D341Med (cell line): ENCODE results near the gene RNF114.
A peak's percentile ranks its signal among the peaks of the same experiment; 100 is the strongest.
"Not testable (repeated sequence)": the region's sequence is repeated elsewhere in the genome, so short reads cannot be mapped to it uniquely, and the experiment has no call there.

Source experiments
- DNase-seq: peaks from one replicate; pipeline ENCODE4 v3.0.0; 2012; ENCODE audit warnings: low spot score

The RNF114 gene

DNA sequence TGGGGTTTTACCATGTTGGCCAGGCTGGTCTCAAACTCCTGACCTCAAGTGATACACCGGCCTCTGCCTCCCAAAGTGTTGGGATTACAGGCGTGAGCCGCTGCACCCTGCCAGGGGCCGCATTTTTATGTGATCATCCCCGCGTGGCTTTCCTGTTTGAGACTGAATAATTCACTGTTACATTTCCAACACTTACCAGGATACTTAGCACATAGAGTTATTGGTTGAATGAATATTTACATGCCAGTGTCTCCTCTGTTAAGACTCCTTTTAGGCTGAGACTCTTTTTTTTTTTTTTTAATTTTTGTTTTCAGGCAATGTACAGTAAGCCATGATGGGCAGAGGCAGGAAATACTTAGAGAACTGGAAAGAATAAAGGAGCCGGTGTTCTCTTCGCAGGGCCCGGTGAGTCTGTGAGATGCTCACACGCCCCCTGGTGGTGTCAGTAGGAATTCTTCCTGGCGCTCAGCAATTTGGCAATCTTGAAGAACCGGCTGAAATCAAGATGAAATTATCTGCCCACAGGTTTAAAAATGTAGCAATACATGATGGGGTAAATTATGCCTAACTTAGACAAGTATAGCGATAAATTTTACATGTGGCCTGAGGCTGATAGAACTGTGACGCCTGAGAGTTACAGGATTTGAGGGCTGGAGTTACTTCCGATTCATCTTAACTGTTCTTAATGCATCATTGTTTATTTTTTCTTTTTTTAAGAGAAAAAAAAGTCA lies 7.6 kb upstream of the RNF114 start:
- DNase-seq, result peak; percentile 82

DNA sequence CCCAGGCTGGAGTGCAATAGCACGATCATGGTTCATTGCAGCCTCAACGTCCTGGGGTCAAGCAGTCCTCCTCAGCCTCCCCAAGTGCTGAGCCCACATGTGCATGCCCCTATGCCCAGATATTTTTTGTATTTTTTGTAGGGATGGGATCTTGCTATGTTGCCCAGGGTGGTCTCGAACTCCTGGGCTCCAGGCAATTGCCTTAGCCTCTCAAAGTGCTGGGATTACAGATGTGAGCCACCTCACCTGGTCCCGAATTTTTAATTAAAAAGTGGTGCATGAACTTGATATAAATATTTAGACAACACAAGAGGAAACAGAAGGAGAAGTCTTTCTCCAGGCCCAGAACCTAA lies 7.1 kb upstream of the RNF114 start:
- DNase-seq, result no peak

DNA sequence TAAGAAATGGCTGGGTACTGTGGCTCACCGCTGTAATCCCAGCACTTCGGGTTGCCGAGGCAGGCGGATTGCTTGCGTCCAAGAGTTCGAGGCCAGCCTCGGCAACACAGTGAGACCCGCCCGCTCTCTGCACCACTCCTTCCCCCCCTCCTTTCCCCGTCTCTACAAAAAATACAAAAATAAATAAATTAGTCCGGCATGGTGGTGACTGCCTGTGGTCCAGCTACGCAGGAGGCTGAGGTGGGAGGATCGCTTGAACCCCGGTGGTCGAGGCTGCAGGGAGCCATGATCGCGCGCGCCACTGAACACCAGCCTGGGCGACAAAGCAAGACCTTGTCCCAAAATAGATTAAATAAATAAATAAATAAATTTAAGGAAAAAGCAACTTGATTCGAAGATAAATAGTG lies 448 bp upstream of the RNF114 start:
- DNase-seq, result no peak

DNA sequence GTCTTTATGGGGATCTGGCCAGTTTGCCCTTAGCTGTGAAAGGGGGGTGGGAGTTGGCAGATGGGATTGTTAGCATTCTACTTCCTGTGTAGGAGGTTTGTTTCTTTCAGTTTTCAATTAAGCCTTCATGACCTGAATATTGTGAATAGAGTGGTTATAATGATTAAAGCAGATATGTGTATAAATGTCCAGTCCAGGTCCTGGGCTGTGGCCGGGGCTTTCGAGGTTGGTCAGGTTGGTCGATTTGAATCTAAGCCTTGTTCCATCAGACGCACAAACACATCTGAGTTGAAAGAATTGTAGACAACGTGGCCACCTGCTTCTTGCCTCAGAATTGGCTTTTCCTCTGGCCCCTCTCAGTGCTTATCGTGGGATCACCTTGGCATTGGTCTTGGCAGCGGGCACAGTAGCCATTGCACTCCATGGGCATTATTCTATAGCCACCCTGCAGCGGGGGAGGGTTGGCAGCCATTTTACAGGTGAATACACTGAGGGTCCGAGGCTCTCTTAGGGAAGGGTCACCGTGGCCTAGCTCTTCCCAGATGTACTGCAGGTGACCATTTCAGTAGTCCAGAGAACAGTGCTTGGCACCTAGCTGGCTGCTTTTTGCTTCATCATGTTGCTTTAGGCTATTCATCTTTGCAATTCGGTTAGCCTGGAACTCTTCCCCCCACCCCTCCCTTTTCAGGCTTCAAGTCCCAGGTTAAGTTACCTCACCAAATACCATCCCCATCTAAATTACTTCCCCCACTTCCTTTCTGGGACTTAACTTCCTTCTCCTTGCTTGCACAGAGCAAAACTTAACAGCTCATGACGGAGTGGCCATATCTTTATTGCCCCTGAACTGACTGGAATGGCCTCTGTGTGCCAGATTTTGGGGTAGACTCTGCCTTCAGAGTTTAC lies 1.1 kb downstream of the RNF114 start:
- DNase-seq, result no peak

DNA sequence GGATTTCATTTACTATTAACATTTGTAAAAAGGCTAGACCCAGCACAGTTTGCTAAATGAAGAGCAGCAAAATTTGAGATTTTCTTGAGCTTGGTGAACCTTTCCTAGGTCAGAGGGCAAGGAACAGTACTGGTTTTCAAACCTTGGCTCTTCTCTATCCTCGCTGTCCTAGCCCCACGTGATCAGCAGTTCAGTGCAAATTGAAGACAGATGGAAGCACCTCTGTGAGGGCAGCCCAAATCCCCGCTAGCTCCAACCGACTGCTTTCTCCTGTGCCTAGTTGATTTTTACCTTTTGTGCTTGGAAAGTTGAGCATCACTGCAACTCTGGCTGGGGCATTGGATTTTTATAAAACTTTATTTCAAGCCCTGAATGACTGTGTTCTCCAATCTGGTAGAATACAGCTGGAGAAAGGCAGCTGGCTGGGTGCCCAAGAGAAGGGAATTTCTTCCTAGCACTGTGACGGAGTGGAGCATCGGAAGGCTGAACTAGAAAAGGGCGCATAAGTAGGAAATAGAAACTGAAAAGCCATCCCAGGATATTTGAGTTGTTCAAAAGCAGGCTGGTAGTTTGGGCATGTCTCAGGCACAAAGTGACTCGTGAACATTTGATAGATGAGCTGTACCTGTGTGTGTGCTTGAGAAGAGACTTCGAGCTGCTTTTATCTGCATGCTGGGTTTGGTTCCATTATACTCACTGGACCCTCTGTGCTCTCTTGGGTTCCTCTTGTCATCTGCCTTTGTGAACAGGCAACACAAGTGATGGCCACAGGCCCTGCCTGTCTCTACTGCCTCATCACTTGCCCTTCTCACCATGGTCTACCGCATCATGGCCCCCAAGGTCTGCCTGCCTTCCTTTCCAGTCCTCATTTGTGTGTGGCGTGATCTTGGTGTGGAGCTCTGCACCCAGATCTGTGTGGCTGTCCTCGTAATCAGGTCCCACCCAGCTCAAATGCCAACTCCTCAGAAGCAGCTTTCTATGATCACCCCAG lies 2.3 kb downstream of the RNF114 start:
- peak; percentile 61 for DNase-seq

DNA sequence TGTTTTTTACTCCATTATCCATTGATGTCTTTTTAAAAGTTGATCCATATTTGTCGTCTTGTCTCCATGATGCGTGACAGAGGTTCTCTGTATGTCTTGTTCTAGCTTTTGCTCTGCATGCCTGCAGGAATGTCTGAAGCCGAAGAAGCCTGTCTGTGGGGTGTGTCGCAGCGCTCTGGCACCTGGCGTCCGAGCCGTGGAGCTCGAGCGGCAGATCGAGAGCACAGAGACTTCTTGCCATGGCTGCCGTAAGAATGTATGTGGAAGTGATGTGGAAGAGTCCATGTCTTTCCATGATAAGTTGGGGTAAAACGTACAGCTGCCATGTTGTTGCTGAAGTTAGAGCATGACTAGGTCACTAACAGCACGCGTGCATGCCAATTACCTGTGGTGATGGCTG lies 5.3 kb downstream of the RNF114 start:
- no peak for DNase-seq

DNA sequence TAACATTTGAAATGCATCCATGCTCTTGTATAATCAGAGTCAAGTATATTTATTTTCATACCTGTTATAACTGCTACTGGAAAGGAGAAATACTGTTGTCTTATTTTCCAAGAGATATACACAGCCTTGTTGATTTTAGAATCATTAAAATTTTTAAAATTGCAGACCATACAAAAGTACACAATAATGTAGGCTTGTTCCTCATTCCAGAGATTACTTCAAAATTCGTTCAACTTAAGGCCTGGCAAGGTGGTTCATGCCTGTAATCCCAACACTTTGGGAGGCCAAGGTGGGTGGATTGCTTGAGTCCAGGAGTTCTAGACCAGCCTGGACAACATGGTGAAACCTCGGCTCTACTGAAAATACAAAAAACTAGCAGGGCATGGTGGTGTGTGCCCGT lies 6.1 kb downstream of the RNF114 start:
- no peak for DNase-seq

DNA sequence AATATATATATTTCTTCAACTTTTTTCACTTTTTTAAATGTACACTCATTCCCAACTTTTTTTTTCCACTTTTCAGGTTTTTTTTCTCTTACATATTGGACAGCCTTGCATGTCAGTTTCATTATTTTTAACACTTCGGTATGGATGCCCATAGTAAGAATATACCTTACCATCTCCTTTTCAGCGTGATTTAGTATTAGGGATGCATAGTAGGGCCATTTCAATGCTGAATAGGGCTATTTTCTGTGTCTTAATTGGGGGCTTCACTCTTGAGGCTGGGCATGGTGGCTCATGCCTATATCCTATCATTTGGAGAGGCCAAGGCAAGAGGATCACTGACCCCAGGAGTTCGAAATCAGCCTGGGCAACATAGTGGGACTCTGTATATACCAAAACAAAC lies 6.7 kb downstream of the RNF114 start:
- DNase-seq, result no peak

DNA sequence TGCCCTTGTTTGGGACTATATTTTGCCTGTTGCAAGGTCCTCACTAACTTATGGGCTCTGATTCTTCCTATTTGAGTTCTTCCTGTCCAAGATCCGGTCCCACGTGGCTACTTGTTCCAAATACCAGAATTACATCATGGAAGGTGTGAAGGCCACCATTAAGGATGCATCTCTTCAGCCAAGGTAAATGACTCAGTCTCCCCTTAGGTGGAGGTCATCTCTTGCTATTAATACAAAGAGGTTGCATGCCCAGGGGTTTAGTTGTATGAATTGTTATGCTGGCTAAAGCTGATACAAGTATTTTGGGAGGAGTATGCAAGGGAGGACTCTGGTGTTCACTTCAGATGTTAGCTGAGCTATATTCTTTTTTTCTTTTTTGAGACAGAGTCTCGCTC lies 9.1 kb downstream of the RNF114 start:
- DNase-seq, result no peak

DNA sequence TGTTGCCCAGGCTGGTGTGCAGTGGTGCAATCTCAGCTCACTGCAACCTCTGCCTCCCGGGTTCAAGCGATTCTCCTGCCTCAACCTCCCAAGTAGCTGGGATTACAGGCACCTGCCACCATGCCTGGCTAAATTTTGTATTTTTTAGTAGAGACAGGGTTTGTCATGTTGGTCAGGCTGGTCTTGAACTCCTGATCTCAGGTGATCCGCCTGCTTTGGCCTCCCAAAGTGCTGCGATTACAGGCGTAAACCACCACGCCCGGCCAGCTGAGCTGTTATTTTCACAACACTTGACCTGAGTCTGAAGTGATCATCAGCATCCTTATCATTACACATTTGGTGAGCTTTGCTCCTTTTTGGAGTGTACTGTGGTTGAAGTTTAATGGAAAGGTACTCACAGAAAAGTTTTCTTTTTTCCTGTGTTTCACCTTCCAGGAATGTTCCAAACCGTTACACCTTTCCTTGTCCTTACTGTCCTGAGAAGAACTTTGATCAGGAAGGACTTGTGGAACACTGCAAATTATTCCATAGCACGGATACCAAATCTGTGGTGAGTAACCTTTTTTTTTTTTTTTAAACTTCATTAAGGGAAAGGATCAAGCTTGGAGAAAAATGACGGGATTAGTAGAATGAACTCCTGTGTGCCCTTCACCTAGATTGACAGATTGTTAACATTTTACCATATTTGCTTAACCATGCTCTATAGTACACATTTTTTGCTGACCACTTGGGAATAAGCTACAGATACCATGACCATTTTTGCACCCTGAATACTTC lies 9.7 kb downstream of the RNF114 start:
- DNase-seq, result no peak

DNA sequence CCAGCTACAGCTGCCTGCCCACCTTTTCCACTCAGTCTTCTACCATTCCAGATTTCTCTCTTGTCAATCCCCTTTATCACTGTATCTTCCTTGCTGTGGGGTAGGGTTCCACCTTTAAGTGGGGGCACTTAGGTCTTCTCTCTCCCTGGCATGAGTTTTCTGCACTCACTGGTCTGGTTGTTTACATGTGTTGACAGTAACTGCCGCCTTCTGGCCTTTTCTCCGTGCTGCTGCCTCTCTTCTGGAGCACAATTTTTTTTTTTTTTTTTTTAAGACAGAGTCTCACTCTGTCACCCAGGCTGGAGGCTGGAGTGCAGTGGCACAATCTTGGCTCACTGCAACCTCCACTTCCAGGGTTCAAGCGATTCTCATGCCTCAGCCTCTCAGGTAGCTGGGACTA lies 12.0 kb downstream of the RNF114 start:
- no peak for DNase-seq

DNA sequence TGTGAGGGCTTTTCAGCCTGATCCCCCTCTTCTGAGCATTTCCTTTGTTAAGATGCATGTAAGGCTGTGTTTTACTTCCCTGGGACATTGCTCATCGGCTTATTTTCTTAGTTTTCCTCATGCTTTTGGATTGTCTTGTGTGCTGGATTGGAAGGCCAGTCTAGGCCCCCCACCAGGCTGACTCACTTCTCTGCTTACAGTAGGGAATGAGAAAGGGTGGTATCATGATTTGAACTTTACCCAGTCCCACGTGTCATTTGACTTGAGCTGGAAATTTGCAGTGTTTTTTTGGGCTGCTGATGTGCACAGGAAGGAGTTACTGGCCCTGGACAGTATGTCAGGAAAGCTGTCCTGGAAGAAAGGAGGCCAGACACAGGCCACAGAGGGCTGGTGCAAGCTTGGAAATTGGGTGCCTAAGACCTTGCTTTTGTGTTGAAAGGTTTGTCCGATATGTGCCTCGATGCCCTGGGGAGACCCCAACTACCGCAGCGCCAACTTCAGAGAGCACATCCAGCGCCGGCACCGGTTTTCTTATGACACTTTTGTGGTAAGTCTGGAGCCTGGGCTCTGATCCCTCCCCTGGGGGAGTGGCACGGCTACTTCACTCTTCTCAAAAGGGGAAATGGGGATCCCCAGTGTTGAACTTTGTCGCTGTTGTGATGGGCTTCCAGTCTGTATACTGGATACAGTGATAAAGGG lies 12.8 kb downstream of the RNF114 start:
- DNase-seq, result no peak

DNA sequence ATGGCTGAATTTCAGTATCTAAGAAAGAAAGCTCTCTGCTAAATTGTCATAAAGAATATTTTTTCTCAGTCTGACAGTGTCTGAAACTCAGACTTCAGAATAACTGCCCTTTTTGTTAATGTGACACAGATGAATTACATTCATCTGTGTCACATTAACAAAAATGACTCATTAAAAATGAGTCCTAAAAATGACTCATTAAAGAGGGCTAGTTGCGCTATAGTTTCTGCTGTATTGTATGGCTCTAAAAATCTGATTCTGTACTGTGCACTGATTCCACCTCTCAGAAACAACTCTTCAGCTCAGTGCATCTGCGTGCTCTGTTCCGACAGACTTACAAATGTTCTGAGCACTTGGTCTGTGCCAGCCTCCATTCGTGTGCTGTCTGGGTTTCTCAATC lies 15.0 kb downstream of the RNF114 start:
- no peak for DNase-seq

DNA sequence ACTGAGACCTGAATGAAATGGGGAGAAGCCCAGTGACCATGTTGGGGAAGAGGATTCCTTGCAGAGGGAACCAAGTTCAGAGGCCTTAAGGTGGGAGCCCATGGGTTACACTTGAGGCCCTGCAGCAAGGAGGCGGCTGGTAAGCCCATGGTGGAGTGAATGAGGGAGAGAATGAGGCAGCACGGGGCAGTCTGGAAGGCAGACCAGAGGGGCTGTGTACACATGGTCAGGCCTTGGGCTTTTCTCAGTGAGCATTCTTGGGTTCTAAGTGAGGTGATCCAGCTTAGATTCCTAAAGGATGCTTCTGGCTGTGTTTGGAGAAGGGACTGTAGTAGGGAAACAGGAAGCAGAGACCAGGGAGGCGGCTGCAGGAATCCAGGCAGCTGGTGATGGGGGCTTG lies 19.0 kb downstream of the RNF114 start:
- DNase-seq, result no peak

DNA sequence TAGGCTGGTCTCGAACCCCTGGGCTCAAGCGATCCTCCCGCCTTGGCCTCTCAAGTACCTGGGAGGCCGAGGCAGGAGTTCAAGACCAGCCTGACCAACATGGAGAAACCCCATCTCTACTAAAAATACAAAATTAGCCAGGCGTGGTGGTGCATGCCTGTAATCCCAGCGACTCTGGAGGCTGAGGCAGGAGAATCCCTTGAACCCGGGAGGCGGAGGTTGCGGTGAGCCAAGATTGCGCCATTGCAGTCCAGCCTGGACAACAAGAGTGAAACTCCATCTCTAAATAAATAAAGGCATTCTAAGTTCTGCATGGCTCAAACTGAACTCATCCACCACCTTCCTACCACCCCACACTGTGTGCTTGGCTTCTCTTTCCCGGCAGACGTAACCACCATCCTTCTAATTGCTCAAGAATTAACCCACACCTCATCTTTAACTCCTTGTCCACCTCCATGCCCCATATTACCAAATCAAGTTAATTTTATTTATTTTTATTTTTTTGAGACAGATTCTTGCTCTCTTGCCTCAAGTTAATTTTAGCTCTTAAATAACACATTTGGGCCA lies 19.7 kb downstream of the RNF114 start:
- not testable (repeated sequence) for DNase-seq

DNA sequence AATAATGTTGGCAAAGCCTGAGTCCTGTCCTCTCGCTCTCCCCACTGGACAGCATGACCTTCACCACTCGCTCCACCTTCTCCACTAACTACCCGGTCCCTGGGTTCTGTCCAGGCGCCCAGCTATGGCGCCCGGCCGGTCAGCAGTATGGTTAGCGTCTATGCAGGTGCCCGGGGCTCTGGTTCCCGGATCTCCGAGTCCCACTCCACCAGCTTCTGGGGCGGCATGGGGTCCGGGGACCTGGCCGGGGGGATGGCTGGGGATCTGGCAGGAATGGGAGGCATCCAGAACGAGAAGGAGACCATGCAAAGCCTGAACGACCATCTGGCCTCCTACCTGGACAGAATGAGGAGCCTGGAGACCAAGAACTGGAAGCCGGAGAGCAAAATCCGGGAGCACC lies 20.5 kb downstream of the RNF114 start:
- DNase-seq, result no peak

DNA sequence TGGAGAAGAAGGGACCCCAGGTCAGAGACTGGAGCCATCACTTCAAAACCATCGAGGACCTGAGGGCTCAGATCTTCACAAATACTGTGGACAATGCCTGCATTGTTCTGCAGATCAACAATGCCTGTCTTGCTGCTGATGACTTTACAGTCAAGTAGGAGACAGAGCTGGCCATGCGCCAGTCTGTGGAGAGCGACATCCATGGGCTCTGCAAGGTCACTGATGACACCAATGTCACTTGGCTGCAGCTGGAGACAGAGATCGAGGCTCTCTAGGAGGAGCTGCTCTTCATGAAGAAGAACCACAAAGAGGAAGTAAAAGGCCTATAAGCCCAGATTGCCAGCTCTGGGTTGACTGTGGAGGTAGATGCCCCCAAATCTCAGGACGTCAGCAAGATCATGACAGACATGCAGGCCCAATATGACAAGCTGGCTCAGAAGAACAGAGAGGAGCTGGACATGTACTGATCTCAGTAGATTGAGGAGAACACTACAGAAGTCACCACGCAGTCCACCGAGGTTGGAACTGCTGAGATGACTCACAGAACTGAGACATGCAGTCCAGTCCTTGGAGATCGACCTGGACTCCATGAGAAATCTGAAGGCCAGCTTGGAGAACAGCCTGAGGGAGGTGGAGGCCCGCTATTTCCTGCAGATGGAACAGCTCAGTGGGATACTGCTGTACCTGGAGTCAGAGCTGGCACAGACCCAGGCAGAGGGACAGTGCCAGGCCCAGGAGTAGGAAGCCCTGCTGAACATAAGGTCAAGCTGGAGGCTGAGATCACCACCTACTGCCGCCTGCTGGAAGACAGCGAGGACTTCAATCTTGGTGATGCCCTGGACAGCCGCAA lies 21.1 kb downstream of the RNF114 start:
- DNase-seq, result not testable (repeated sequence)

DNA sequence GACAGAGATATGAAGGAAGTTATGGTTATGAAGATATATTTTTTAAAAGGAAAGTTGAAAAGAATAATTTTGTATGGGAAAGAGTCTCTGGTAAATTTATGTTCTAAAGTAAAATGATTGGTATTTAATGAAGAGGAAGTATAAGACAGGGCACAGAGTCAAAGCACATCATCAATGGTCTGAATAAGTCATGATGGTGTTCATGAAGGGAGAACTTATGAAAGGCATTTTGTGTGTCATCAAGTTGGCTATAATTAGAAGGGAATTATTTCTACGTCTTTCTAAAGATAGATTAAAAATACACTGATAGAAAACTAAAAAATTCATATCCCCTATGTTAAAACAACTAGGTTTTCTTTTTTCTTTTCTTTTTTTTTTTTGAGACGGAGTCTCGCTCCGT lies 25.2 kb downstream of the RNF114 start:
- DNase-seq, result no peak

DNA sequence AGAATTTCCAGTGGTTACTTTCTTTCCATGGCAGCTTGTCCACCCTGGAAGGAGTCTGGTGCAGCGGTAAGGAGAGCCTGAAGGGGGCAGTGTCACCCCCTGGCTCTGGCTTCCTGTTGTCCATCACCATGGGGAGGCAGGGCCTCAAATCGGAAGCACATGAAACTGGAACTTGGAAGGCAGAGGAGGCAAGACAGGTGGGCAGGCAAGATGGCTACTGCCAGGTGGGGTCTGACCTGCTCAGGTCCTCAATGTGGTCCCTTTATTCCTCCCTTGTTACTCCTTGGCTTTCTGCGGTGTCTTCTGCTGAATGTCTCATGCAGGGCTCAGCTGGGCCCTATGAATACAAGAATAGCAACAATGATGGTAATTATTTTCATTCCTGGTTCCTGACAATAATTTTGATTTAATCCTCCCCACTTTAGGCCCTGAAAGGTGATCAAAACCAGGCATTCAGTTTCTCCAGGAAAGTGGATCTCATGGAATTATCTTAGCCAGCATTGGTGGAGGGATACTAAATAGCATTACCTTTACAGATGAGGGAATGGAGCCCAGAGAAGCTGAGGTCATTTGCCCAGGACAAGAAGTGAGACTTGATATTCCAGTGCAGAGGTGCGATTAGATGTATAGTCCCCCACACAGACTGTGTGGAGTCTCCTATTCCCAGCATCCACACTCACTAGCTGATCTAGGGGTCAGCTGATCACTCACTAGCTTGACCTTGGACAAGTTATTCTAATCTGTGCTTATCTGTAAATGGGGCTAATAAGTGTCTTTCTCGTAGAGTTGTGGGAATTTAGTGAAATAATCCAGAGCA lies 29.0 kb downstream of the RNF114 start:
- DNase-seq, result peak; percentile 72
